MM.1S (cell line): Measurements from ENCODE around the gene PAFAH1B2.

Experiments used
- DNase-seq: peaks from one replicate; pipeline ENCODE4 v3.0.0-alpha.2; 2015
- H2AFZ ChIP-seq: fragments of 300-600 bp; sonication (generic); 2 replicates; pipeline ENCODE4 v1.6.0; 2016; ENCODE audit warnings: antibody characterized with exemption, low read length
- H3F3A ChIP-seq: fragments of 300-600 bp; sonication (generic); 2 replicates; pipeline ENCODE4 v1.6.1; 2016; ENCODE audit warnings: mild to moderate bottlenecking, antibody characterized with exemption, low read length, moderate library complexity, mixed read lengths; ENCODE audit not compliant: insufficient read depth
- H3K27ac ChIP-seq: fragments of 300-600 bp; sonication (generic); 2 replicates; pipeline ENCODE4 v1.5.1; 2016; ENCODE audit warnings: mild to moderate bottlenecking, low read length
- H3K27me3 ChIP-seq: fragments of 300-600 bp; sonication (generic); replicated peaks from 2 replicates; pipeline ENCODE4 v1.6.0; 2016; ENCODE audit warnings: low read length; ENCODE audit not compliant: insufficient read depth
- H3K36me3 ChIP-seq: fragments of 300-600 bp; sonication (generic); replicated peaks from 2 replicates; pipeline ENCODE4 v1.6.1; 2016; ENCODE audit warnings: mild to moderate bottlenecking, low read length, mixed read lengths; ENCODE audit not compliant: insufficient read depth
- H3K4me1 ChIP-seq: fragments of 300-600 bp; sonication (generic); 2 replicates; pipeline ENCODE4 v1.6.1; 2016; ENCODE audit warnings: low read length, mixed read lengths
- H3K4me2 ChIP-seq: fragments of 300-600 bp; sonication (generic); 2 replicates; pipeline ENCODE4 v1.6.0; 2016; ENCODE audit warnings: low read depth, low read length
- H3K4me3 ChIP-seq: fragments of 300-600 bp; sonication (generic); 2 replicates; pipeline ENCODE4 v1.5.1; 2016; ENCODE audit warnings: low read length, mixed read lengths
- H3K79me2 ChIP-seq: fragments of 300-600 bp; sonication (generic); 2 replicates; pipeline ENCODE4 v1.6.1; 2016; ENCODE audit warnings: mixed run types, low read length, mixed read lengths
- H3K9ac ChIP-seq: fragments of 300-600 bp; sonication (generic); 2 replicates; pipeline ENCODE4 v1.6.1; 2016; ENCODE audit warnings: low read length, mixed read lengths
- H3K9me2 ChIP-seq: fragments of 300-600 bp; sonication (generic); replicated peaks from 2 replicates; pipeline ENCODE4 v1.6.1; 2016; ENCODE audit warnings: mild to moderate bottlenecking, low read length, mixed read lengths; ENCODE audit not compliant: insufficient read depth
- H3K9me3 ChIP-seq: fragments of 300-600 bp; sonication (generic); replicated peaks from 2 replicates; pipeline ENCODE4 v1.6.1; 2016; ENCODE audit warnings: mild to moderate bottlenecking, low read length, mixed read lengths; ENCODE audit not compliant: insufficient read depth
- H4K20me1 ChIP-seq: fragments of 300-600 bp; sonication (generic); 2 replicates; pipeline ENCODE4 v1.6.1; 2016; ENCODE audit warnings: mild to moderate bottlenecking, low read length, moderate library complexity, mixed read lengths; ENCODE audit not compliant: insufficient read depth
- EZH2 ChIP-seq: fragments of 300-600 bp; sonication (generic); optimal IDR thresholded peaks from 2 replicates; pipeline ENCODE3; 2017; ENCODE audit warnings: low read depth, mild to moderate bottlenecking, antibody characterized with exemption, low read length, mixed read lengths
- EZH2phosphoT487 ChIP-seq: fragments of 300-600 bp; sonication (generic); IDR thresholded peaks from 2 replicates; pipeline ENCODE4 v1.6.1; 2018; ENCODE audit warnings: antibody characterized with exemption, low read length
- TF ChIP-seq, protein P1 (sequence below): fragments of 300-600 bp; sonication (generic); IDR thresholded peaks from 2 replicates; pipeline ENCODE4 v1.5.1; 2016; ENCODE audit warnings: antibody characterized with exemption, low read length, mixed read lengths

Gene PAFAH1B2

GRCh38 chr11:117219455-117219854 lies 75.4 kb downstream of the PAFAH1B2 start:
- Histone ChIP-seq H3K9ac (no peak overlapping the region), H3K27me3 (no peaks in the 10 kb centered on the region), H3K36me3 (peaks cover 3% of the 10 kb centered on the region; the same call in 1 of the 2 replicates)

DNA sequence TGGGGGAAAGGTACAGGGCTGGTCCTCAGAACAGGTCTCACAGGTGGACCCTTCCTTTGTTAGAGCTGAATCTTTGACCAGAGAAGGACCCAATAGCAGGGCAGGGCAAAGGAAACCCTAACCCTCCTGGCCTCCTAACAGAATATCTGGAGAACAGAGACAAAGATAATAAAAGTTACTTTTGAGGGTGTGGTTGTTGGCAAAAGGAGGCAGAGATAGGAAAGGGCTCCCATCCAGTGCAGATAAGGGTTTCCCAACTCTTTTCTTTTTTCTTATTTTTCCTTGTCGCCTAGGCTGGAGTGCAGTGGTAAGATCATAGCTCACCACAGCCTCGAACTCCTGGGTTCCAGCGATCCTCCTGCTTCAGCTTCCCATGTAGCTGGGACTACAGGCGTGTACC lies 75.9 kb downstream of the PAFAH1B2 start:
- H3K9ac ChIP-seq: no peak overlapping the region
- no peak overlapping the region for H3K4me2 ChIP-seq
- TF ChIP-seq EZH2: no peak
- TF ChIP-seq, protein P1, sequence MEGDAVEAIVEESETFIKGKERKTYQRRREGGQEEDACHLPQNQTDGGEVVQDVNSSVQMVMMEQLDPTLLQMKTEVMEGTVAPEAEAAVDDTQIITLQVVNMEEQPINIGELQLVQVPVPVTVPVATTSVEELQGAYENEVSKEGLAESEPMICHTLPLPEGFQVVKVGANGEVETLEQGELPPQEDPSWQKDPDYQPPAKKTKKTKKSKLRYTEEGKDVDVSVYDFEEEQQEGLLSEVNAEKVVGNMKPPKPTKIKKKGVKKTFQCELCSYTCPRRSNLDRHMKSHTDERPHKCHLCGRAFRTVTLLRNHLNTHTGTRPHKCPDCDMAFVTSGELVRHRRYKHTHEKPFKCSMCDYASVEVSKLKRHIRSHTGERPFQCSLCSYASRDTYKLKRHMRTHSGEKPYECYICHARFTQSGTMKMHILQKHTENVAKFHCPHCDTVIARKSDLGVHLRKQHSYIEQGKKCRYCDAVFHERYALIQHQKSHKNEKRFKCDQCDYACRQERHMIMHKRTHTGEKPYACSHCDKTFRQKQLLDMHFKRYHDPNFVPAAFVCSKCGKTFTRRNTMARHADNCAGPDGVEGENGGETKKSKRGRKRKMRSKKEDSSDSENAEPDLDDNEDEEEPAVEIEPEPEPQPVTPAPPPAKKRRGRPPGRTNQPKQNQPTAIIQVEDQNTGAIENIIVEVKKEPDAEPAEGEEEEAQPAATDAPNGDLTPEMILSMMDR: no peak
- no peaks in the 10 kb centered on the region for H3K4me1 ChIP-seq
- no peaks in the 10 kb centered on the region for H3F3A ChIP-seq
- no peaks in the 10 kb centered on the region for H3K27me3 ChIP-seq
- no peaks in the 10 kb centered on the region for H3K79me2 ChIP-seq
- H3K9me2 ChIP-seq: no peaks in the 10 kb centered on the region
- H4K20me1 ChIP-seq: no peaks in the 10 kb centered on the region
- H2AFZ ChIP-seq: no peak overlapping the region
- H3K27ac ChIP-seq: no peak overlapping the region
- DNase-seq: no peak
- no peak overlapping the region for H3K4me3 ChIP-seq
- H3K36me3 ChIP-seq: peaks cover 3% of the 10 kb centered on the region; the same call in 1 of the 2 replicates
- H3K9me3 ChIP-seq: no peaks in the 10 kb centered on the region

More at GRCh38 chr11:117219455-117219854, 75.4 kb downstream of the PAFAH1B2 start:
- Histone ChIP-seq H3K4me2 (no peak overlapping the region), H3F3A (no peaks in the 10 kb centered on the region), H2AFZ (no peak overlapping the region), H3K4me1 (no peaks in the 10 kb centered on the region), H3K27ac (no peak overlapping the region), H3K9me3 (no peaks in the 10 kb centered on the region), H3K9me2 (no peaks in the 10 kb centered on the region), H3K79me2 (no peaks in the 10 kb centered on the region), H3K4me3 (no peak overlapping the region), H4K20me1 (no peaks in the 10 kb centered on the region)
- DNase-seq: no peak
- TF ChIP-seq EZH2phosphoT487 (no peak), EZH2 (no peak)
- TF ChIP-seq, protein P1: no peak

DNA sequence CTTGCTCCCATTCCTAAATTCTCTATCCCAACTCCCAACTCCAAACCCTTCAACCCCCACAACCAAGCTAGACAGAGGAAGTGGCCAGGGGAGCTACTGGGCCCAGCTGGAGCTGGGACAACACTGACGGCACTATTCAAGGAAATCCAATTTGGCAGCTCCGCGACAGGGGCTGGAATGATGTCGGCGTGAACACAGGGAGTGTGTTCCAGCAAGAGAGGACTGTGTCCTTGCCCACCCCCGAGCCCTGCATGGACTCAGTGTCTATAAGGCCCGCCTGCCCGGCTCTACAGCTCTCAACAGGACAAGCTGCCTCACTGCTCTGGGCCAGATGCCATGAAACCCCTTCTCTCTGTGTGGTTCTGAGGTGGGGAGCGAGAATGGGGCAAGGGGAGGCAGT lies 76.5 kb downstream of the PAFAH1B2 start:
- H3K4me3 ChIP-seq: no peak overlapping the region
- H3K9me2 ChIP-seq: no peaks in the 10 kb centered on the region
- H3K9me3 ChIP-seq: no peaks in the 10 kb centered on the region
- peaks cover 3% of the 10 kb centered on the region; the same call in 1 of the 2 replicates for H3K36me3 ChIP-seq
- no peak overlapping the region for H3K9ac ChIP-seq
- H3K27ac ChIP-seq: no peak overlapping the region
- TF ChIP-seq EZH2phosphoT487 (no peak), EZH2 (no peak)
- TF ChIP-seq, protein P1: no peak
- no peak overlapping the region for H3K4me2 ChIP-seq
- no peaks in the 10 kb centered on the region for H3K79me2 ChIP-seq
- DNase-seq: no peak
- H4K20me1 ChIP-seq: no peaks in the 10 kb centered on the region
- no peaks in the 10 kb centered on the region for H3F3A ChIP-seq
- H3K4me1 ChIP-seq: no peaks in the 10 kb centered on the region
- H2AFZ ChIP-seq: no peak overlapping the region
- H3K27me3 ChIP-seq: no peaks in the 10 kb centered on the region
